K562 (cell line): ENCODE results near the gene LTBP2. TPM values are rescaled to one million over a fixed set of nuclear protein-coding genes. Genes with fewer than 3 reads are reported as not detected.

Experiments used
- ATAC-seq: fragments of 200-7000 bp; cut with Tn5 transposase; 3 replicates; pipeline ENCODE4 v1.9.1; 2020; ENCODE audit warnings: moderate library complexity
- BruUV-seq: library from RNA; stranded (reverse); fragments of 400-500 nt; replicated peaks from 2 replicates; lab custom pipeline; 2021; lab: Mats Ljungman, UMichigan
- CTCF ChIA-PET: fragments of 300-600 bp; formaldehyde crosslinking; extraction: SDS; loops from one replicate; lab custom pipeline; 2021; ENCODE audit warnings: low intra/inter-chr PET ratio; lab: Yijun Ruan, JAX
- POLR2A ChIA-PET: fragments of 300-600, 350-650 bp; sonication (Branson Sonifier 250); formaldehyde crosslinking; extraction: SDS; loops from one replicate; lab custom pipeline; 2021; ENCODE audit warnings: antibody characterized with exemption, inconsistent platforms; lab: Yijun Ruan, JAX
- DNase-seq, 4 experiments: peaks; one replicate each; pipeline versions ENCODE4 v3.0.0 to v3.0.0-alpha.2; 2011 to 2018; ENCODE audit warnings: low spot score in 3 of 4, mixed read lengths in 3 of 4; ENCODE audit errors: extremely low read depth in 1 of 4
- FAIRE-seq: peaks from 2 replicates; lab custom pipeline; 2011; peaks lifted over from hg19 to GRCh38; lab: Jason Lieb, UNC
- H2AFZ ChIP-seq: 2 replicates; pipeline ENCODE4 v1.6.0; 2011; ENCODE audit warnings: low read depth, low read length, control low read depth, inconsistent platforms
- H3K27ac ChIP-seq: fragments of 200-600 bp; 3 replicates; pipeline ENCODE4 v1.8.0; 2011; ENCODE audit warnings: low read depth, mild to moderate bottlenecking, control low read depth, inconsistent platforms, low read length, moderate library complexity, mixed read lengths; ENCODE audit errors: extremely low read depth
- H3K27me3 ChIP-seq, 2 experiments: fragments of 300-600 bp in 1 of 2; 2 replicates in 1 of 2; 3 replicates in 1 of 2; pipeline versions ENCODE4 v1.6.0 to v1.8.0; 2011; ENCODE audit warnings: inconsistent platforms in 2 of 2, low read length in 2 of 2, mild to moderate bottlenecking in 1 of 2, mixed read lengths in 1 of 2, moderate library complexity in 1 of 2; ENCODE audit not compliant: control insufficient read depth in 2 of 2, insufficient read depth in 2 of 2
- H3K36me3 ChIP-seq: fragments of 300-600 bp; 3 replicates; pipeline ENCODE4 v1.8.0; 2011; ENCODE audit warnings: mild to moderate bottlenecking, low read length, inconsistent platforms; ENCODE audit not compliant: control insufficient read depth, insufficient read depth
- H3K4me1 ChIP-seq, 2 experiments: fragments of 200-600 bp in 1 of 2; replicated peaks in 1 of 2; 2 replicates in 1 of 2; 3 replicates in 1 of 2; pipeline versions ENCODE4 v1.5.1 to v1.8.0; 2011; ENCODE audit warnings: inconsistent platforms in 2 of 2, low read length in 2 of 2, mild to moderate bottlenecking in 1 of 2, mixed read lengths in 1 of 2, moderate library complexity in 1 of 2; ENCODE audit not compliant: control insufficient read depth in 2 of 2, insufficient read depth in 2 of 2
- H3K4me2 ChIP-seq: 2 replicates; pipeline ENCODE4 v1.6.1; 2011; ENCODE audit warnings: low read length, control low read depth, inconsistent platforms, mixed read lengths; ENCODE audit not compliant: insufficient read depth
- H3K4me3 ChIP-seq: fragments of 200-600 bp; sonication (generic), shearing (Covaris generic); 2 replicates; pipeline ENCODE4 v1.5.1; 2016; ENCODE audit warnings: control low read depth, inconsistent platforms
- H3K79me2 ChIP-seq: fragments of 200-600 bp; 3 replicates; pipeline ENCODE4 v1.8.0; 2011; ENCODE audit warnings: low read length, inconsistent platforms; ENCODE audit not compliant: control insufficient read depth, insufficient read depth
- H3K9ac ChIP-seq, 2 experiments: 2 replicates each; pipeline versions ENCODE4 v1.6.0 to v1.6.1; 2011; ENCODE audit warnings: low read depth in 2 of 2, low read length in 2 of 2, control low read depth in 1 of 2, inconsistent platforms in 1 of 2, mild to moderate bottlenecking in 1 of 2, mixed read lengths in 1 of 2; ENCODE audit not compliant: insufficient read depth in 1 of 2
- H3K9me1 ChIP-seq: one replicate; pipeline ENCODE4 v1.6.0; 2011; ENCODE audit warnings: inconsistent platforms, mild to moderate bottlenecking, low read length, moderate library complexity; ENCODE audit not compliant: control insufficient read depth, insufficient read depth
- H3K9me3 ChIP-seq: replicated peaks from 2 replicates; pipeline ENCODE4 v1.5.1; 2011; ENCODE audit warnings: low read depth, low read length, inconsistent platforms; ENCODE audit not compliant: control insufficient read depth, insufficient read depth
- H4K20me1 ChIP-seq: replicated peaks from 2 replicates; pipeline ENCODE4 v1.6.1; 2011; ENCODE audit warnings: low read length, inconsistent platforms, mixed read lengths; ENCODE audit not compliant: control insufficient read depth, insufficient read depth
- NCOA2 ChIP-seq, 2 experiments: fragments of 450-650 bp; IDR thresholded peaks; 2 replicates each; pipeline ENCODE4 v1.6.1; 2018; ENCODE audit warnings: mild to moderate bottlenecking in 2 of 2, moderate library complexity in 1 of 2; ENCODE audit not compliant: partially characterized antibody in 2 of 2
- RB1 ChIP-seq: fragments of 450-650 bp; IDR thresholded peaks from 2 replicates; pipeline ENCODE4 v1.6.1; 2017; ENCODE audit warnings: low read depth, mild to moderate bottlenecking
- RBBP5 ChIP-seq: fragments of 200-600 bp; sonication (generic); IDR thresholded peaks from 2 replicates; pipeline ENCODE4 v1.6.1; 2012; ENCODE audit warnings: borderline replicate concordance, mild to moderate bottlenecking, low read length, control low read depth, inconsistent platforms; ENCODE audit not compliant: insufficient read depth, poor library complexity, severe bottlenecking
- SAFB2 ChIP-seq: fragments of 200-400 bp; formaldehyde crosslinking; IDR thresholded peaks from 2 replicates; pipeline ENCODE4 v1.6.1; 2018; ENCODE audit warnings: borderline replicate concordance, low read length, low read depth, moderate library complexity; ENCODE audit not compliant: severe bottlenecking
- SMAD4 ChIP-seq: fragments of 250-450 bp; sonication (Bioruptor Pico); conservative IDR thresholded peaks from 2 replicates; pipeline ENCODE4 v1.8.0; 2021; ENCODE audit warnings: inconsistent platforms, mild to moderate bottlenecking, moderate library complexity
- ZNF134 ChIP-seq: fragments of 250-450 bp; sonication (Bioruptor Pico); conservative IDR thresholded peaks from 2 replicates; pipeline ENCODE4 v1.4.0; 2020
- WGBS: fragments of 100-300 bp; shearing (Covaris generic); methylation state at CpG from one replicate; pipeline ENCODE4 v1.1.6; 2016; ENCODE audit warnings: low coverage, mixed read lengths; ENCODE audit not compliant: insufficient coverage; ENCODE audit errors: missing lambda C conversion rate; 5-methylcytosine and 5-hydroxymethylcytosine counted together
- in situ Hi-C: fragments of 300-500 bp; cut with MboI; formaldehyde crosslinking; loops from 4 replicates; pipeline ENCODE4 v1.15.0; 2018; ENCODE audit warnings: inconsistent platforms, mixed read lengths
- intact Hi-C: fragments of 100-400 bp; cut with micrococcal nuclease; formaldehyde crosslinking; loops from 2 replicates; pipeline ENCODE4 v1.14.2; 2022
- polyA plus RNA-seq, 8 experiments: library from polyadenylated mRNA; depleted of rRNA in 4 of 8; stranded (reverse) in 5 of 8; unstranded in 3 of 8; fragments of >200 nt; fragmentation: Nextera tagmentation in 2 of 8; fragmentation: Illumina TruSeq in 1 of 8; extraction: Ambion mirVana in 2 of 8; extraction: Trizol in 1 of 8; gene quantifications; 2 replicates each; pipeline versions ENCODE4 v1.2.1 to v1.2.3, GENCODE V29; 2011 to 2014; ENCODE audit warnings: inconsistent platforms in 1 of 8, missing spikeins in 1 of 8
- total RNA-seq, 7 experiments: library from RNA; depleted of rRNA in 6 of 7; stranded (reverse); fragments of >200 nt in 6 of 7; fragmentation: Illumina TruSeq in 2 of 7; extraction: Trizol in 2 of 7; gene quantifications; 2 replicates each; pipeline versions ENCODE4 v1.2.1 to v1.2.3, GENCODE V29; 2011 to 2021; ENCODE audit warnings: low replicate concordance in 1 of 7
- TF ChIP-seq, protein P1 (sequence below): fragments of 450-650 bp; formaldehyde crosslinking; IDR thresholded peaks from 2 replicates; pipeline ENCODE4 v1.4.0; 2022; ENCODE audit warnings: missing genetic modification characterization

LTBP2 gene
- total and polyA plus RNA-seq, 9 of the 15 experiments (the other 6 are each of a cell fraction or from before 2014, with no cell fraction given): under 0.01 to 0.18 (median 0.03) TPM; not detected in 3

DNA sequence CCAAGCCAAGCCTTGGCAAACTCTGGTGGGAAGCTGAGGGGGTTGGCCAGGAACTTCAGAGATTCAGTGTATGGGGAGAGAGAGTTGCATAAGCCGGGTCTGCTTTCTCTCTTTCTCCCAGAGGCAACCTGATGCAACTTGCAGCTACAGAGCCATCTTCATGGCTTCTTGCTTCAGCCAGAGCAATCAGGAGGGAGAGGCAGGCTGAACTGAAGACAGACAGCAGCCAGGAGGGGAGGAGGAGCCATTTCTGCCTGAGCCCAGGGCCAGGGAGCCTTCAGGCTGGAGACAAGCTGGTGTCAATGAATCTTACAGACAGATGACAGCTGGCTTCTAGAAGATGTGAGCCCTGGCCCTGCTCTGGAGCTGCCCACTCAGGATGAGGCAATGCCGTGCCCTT is 137.7 kb downstream of the LTBP2 start:
- no peak overlapping the region for H3K9ac ChIP-seq
- BruUV-seq: no TSS peak
- no peaks in the 10 kb centered on the region for H3K36me3 ChIP-seq
- no peaks in the 10 kb centered on the region for H3K9me1 ChIP-seq
- no peak overlapping the region for H3K4me3 ChIP-seq
- no peak overlapping the region for H2AFZ ChIP-seq
- ATAC-seq: no peak
- H3K4me2 ChIP-seq: no peak overlapping the region
- H3K9me3 ChIP-seq: no peaks in the 10 kb centered on the region
- H3K79me2 ChIP-seq: no peaks in the 10 kb centered on the region
- intact Hi-C loops: no loop called here
- ChIA-PET CTCF (no interaction called here), POLR2A (interaction anchor here (0.5 kb wide), 1 partner anchor 136 kb away, joined by 5 read pairs; no protein-coding TSS in a partner anchor)
- no peak overlapping the region for H3K27ac ChIP-seq
- no peak for TF ChIP-seq RBBP5
- TF ChIP-seq, protein P1, sequence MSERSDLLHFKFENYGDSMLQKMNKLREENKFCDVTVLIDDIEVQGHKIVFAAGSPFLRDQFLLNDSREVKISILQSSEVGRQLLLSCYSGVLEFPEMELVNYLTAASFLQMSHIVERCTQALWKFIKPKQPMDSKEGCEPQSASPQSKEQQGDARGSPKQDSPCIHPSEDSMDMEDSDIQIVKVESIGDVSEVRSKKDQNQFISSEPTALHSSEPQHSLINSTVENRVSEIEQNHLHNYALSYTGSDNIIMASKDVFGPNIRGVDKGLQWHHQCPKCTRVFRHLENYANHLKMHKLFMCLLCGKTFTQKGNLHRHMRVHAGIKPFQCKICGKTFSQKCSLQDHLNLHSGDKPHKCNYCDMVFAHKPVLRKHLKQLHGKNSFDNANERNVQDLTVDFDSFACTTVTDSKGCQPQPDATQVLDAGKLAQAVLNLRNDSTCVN (CRISPR knock-in tag): no peak
- TF ChIP-seq RB1: no peak
- TF ChIP-seq NCOA2 (IDR thresholded peaks at IDR 0.05; ENCODE audit: partially characterized antibody in 2 of 2): no peak
- TF ChIP-seq ZNF134 (CRISPR knock-in tag): no peak
- no peak for TF ChIP-seq SAFB2
- no peak for TF ChIP-seq SMAD4 (CRISPR knock-in tag)
- no peak for FAIRE-seq
- no peak for DNase-seq
- H3K27me3 ChIP-seq: no peaks in the 10 kb centered on the region
- in situ Hi-C loops: loop anchor here (10.0 kb wide), 1 partner anchor 110 kb away; no protein-coding TSS in a partner anchor
- WGBS: 0% methylated on average over 2 of the region's 2 CpGs
- no peaks in the 10 kb centered on the region for H4K20me1 ChIP-seq
- H3K4me1 ChIP-seq: no peaks in the 10 kb centered on the region; a peak in 1 of 5 replicates
